Activated CD8-positive, alpha-beta memory T cell treated with anti-CD3 and anti-CD28 coated beads, Interleukin-2, amount 50 U/mL, for 24 hours (primary cell): Measurements from ENCODE around the gene SLC39A13.

Source experiments
- DNase-seq: peaks from one replicate; pipeline ENCODE4 v3.0.0-alpha.2; 2020; ENCODE audit errors: extremely low read depth

The SLC39A13 gene

GRCh38 chr11:47384498-47384897 is 23.9 kb upstream of the SLC39A13 start:
- no peak for DNase-seq

DNA sequence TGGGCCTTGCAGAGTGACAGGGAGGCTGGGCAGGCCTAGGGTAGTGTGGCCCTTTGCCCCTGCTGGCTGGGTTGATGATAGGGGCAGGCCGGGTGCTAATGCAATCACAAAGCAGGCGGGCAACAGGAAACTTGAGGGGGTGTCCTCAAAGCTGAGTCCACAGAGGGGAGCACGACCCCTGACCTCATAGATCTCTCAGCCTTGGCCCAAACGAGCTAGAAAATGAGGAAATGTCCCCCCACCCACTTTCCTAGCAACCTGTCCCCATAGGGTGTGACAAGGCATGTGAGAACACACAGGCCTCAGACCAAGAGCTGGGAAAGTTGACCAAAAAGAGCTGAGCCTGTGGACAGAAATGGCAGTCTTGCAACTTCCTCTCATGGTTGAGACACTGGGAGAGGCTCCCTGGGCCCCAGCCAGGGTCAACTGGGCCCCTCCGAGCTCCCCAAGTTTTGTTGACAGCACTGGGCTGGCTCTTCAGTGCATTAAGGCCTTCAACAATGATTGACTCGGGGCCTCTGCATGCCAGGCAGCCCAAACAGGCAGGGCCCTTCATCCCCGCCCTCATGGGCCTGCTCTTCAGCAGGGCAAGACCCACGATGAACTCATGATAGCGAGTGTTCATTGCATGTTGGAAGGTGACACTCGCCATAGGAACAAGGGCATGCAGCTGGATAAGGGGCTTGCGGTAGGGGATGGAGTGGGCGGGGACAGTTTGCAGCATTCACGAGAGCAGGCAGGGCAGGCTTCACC is 20.3 kb upstream of the SLC39A13 start:
- no peak for DNase-seq

GRCh38 chr11:47388697-47389576 is 19.5 kb upstream of the SLC39A13 start:
- DNase-seq: no peak

- DNase-seq: no peak
Observed at GRCh38 chr11:47389577-47390421, 18.6 kb upstream of the SLC39A13 start.

- no peak for DNase-seq
Observed at GRCh38 chr11:47390422-47390760, 18.0 kb upstream of the SLC39A13 start.

- no peak for DNase-seq
Observed at GRCh38 chr11:47391077-47391583, 17.3 kb upstream of the SLC39A13 start.

DNA sequence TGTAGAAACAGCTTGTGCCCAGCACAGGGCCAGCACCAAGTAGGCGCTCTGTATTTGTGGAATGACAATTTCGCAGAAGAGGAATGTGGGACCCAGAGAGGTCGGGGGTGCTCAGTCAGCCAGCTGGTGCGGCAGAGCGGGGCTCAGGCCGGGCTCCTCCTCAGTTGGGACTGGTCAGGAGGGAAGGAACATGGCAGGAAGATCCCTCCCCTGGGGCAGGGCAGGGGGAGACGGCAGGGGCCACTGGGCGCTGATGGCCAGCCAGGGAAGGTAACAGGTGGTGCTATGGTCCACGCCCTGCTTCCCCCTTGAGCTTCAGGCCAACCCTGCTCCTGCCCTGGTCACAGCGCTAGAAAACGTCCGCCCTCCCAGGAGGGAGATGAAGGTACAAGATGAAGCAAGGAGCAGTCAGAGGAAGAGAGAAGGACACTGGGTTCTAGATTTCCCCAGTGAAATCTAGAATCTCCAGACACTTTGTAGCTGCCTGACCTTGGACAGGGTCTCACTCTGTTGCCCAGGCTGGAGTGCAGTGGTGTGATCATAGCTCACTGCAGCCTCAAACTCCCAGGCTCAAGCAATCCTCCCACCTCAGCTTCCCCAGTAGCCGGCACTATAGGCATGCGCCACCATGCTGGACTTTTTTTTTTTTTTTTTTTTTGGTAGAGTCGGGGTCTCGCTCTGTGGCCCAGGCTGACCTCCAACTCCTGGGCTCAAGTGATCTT is 16.5 kb upstream of the SLC39A13 start:
- DNase-seq: no peak

GRCh38 chr11:47392546-47393162 is 15.7 kb upstream of the SLC39A13 start:
- no peak for DNase-seq

DNA sequence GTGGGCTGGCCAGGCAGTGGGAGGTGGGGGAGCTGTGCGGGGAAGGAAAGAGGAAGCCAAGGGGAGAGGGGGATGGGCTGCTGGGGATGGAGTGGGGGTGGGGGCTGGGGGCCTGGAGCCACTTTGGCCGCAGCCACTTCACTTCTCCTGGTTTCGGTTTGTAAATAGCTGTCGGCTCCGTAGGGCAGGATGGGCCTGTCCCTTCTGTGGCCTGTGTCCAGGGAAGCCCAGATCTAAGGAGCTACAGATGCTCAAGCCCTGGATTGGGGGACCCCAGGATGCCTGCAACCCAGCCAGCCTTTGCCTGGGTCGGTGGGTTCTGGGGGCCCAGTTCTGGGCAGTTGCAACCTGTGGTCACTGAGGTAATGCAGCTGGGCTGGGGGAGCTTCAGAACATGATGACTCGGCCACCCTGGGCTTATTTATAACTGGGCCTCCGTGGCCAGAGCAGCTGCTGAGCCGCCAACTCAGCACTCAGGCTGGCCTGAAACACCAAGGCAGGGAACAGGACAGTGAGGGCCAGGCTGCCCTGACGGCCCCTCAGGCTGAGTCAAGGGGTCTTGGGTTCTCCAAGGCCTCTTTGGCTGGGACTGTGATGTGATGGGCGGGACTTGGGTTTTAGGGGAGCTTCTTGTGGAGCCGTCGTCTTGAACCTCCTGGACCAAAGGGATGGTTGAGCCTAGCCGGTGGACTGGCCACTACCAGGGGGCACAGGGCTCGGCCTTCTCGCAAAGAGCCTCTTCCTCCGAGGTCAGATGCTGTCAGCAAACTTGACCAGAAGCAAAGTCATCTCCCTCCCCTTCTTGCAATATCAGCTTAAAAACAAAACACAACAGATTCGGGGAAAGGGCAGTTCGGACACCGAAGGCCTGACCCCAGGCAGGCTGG is 15.0 kb upstream of the SLC39A13 start:
- DNase-seq: no peak

DNA sequence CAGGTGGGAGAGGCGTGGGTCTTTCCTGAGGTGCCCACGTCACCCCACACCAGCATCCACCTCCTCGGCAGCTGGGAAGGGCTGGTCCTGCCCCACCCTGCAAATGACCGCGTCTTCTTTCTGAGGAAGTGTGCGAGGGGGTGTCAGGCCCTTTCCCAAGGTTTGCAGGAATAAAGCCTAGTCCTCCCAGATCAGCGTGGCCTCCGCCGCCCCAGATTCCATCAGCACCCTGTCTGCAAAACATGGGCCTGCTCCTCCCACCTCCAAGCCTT is 14.4 kb upstream of the SLC39A13 start:
- no peak for DNase-seq

GRCh38 chr11:47394322-47395222 is 13.8 kb upstream of the SLC39A13 start:
- no peak for DNase-seq

GRCh38 chr11:47395223-47396048 is 13.0 kb upstream of the SLC39A13 start:
- DNase-seq: no peak

- DNase-seq: no peak
Observed at GRCh38 chr11:47396049-47396320, 12.4 kb upstream of the SLC39A13 start.

DNA sequence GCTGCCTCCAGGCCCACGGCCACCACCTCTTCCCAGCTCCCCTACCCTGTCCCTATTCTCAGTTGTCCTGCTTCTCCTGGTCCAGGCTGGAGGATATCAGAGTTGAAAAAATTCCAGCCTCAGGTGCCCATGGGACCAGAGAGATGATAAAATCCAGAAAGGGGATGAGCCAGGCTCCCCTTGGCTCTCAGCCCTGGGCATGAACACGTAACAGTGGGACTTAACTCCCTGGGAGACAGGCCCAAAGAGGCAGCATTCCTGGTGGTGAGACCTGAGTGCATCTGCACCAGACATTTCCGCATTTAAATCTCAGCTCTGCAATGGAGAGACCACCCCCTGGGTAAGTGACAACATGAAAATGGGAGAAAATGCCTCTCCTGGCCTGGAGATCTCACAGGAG is 10.4 kb upstream of the SLC39A13 start:
- no peak for DNase-seq

DNA sequence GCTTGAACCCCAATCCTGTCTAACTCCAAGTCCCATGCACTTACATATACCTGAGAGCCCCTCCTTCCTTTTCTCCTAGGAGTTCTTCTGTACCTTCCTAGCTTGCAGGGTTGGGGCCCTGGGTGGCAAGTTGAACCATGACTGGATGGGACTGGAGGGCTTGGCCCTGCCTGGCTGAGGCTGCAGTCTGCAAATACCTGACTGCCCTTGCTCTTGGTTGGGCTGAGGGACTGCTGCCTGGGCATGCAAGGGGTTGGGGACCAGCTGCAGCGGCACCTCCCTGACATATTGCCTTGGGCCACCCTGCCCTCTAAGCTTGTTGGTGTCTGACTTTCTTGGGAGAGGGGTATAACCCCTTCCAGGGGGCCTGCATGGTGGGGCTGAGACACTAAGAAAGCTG is 9.8 kb upstream of the SLC39A13 start:
- DNase-seq: no peak

GRCh38 chr11:47399860-47400767 is 8.3 kb upstream of the SLC39A13 start:
- DNase-seq: no peak

DNA sequence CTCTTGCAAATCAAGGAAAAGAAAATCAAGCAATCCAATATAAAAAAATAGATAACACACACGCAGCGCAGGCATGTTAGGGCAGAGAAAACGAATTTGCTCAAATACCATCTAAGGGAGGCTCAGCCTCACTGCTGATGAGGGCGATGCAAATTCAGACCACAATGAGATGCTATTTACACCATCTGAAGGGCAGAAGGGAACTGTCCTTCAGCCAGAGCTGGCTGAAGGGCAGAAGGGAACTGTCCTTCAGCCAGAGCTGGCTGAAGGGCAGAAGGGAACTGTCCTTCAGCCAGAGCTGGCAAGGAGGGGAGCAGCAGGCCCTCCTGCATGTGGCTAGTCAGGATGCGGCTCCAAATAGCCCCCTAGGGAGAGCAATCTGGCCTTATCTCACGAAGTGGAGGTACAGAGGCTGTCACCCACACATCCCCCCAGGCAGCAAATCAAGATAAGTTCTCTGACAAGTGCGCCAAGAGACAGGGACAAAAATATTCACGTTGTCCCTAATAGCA is 7.6 kb upstream of the SLC39A13 start:
- no peak for DNase-seq
